ENCODE results near the gene FAM111B. TPM values are rescaled to one million over a fixed set of nuclear protein-coding genes. Genes with fewer than 3 reads are reported as not detected.

Gene FAM111B
- 5.9 to 8.9 TPM (median 6.8 TPM) in 5 replicates for total RNA-seq (2022; extraction: Qiagen RNA extraction)

GRCh38 chr11:59106363-59107336 lies at the start of gene FAM111B:
TSS of gene FAM111B (plus strand) at chr11:59107237. CDS start at chr11:59109626, 2,389 bp downstream.

GRCh38 chr11:59086007-59086406 lies 21.0 kb upstream of the FAM111B start, which contains the start of gene GLYATL1B:
TSS of gene GLYATL1B (plus strand) at chr11:59086307. CDS start at chr11:59086307, 0 bp downstream.

DNA sequence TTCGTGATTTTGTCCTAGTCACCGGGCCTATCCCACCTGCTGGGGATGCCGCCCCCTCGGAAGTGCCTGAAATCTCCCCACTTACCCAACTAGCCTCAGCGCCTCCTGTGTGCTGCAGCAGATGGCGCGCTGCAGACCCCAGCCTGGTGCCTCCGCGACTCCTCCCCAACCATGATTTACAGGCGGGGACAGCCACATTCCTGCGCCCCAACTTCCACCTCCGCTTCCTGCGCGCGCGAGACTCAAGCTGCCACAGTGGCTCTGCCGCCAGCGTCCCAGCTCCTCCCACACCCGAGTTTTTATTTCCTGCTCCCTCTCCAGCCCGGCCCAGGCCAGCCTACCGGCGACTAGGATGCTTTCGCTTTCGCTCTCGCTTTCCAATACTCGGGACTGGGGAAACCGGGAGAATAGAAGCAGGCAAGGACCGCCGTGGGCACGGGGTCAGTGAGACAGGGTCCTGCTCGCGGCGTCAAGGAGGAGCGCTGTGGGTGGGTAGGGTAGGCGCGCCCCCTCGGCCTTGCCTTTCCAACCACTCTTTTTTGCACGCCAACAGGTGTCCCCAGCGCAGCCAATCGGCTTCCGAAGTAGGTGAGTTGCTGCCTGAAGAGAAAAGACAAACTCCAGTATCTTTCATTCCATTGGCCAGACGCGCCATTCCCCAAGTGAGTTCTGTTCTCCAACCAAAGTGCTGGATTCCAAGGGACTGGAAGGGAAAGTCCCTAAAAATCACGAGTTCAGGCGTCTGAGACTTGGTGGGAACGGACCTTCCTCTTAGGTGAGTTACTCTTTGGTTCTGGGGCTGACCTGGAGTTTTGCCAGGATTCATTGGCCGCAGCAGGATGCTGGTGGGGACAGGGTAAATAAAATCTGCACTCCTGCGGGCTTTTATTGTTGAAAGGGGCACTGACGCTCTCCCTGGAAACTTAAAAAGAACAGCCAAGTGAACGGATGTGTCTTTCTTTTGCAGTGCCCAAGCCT lies 35.8 kb downstream of the FAM111B start, which contains the start of gene FAM111A:
Gene FAM111A (plus strand): TSS at position 327 of the 978 bp plus-strand sequence. CDS start 6,017 bp downstream, outside the sequence.

DNA sequence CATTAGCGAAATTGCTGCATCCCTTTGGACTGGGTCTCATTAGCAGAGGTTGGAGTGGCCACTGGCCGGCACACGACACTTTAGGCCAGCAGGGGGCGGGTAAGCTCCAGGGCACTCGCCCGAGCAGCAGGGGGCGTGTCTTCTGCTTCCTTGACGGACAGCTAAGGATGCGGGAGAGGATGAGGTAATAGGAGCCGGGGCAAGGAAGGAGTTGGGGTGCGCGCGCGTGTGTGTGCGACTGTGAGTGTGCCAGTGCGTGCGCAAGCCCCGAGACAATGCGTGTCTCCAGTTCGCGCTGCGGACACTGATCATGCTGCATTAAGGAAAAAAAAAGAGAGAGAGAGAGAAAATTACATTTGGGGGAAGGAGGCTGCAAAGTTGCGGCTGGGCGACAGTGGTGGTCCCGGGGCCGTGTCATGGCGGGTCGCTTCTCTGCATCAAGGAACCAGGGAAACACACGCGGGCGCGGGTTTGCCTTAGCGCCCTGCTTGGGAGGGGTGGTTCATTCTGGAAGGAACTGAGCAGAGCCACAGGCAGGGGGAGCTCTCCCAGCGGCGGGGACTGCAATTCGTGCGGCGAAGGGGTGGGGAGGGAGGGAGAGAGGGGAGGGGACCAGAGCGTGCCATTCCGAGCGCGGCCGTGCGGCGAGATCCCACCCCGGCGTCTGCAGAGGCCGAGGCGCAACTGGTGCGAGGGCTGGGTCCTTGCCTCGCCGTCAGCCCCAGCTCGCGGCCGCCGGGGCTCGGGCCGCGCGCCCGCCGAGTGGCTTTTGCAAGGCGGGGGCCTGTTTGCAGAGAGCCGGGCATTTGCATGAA lies 64.7 kb downstream of the FAM111B start, which contains the start of gene DTX4:
Gene DTX4 (plus strand): TSS at position 625 of the 815 bp plus-strand sequence. CDS start 464 bp downstream, outside the sequence.

Other genes with a start within 250 kb of the FAM111B start
- gene GLYATL1, start 167.7 kb upstream of the FAM111B start, total RNA-seq (2022; extraction: Qiagen RNA extraction): 0.10 TPM in 1 of 5 replicates, not detected in the others
- not detected in 5 replicates for gene GLYATL1B, start 20.9 kb upstream of the FAM111B start, total RNA-seq (2022; extraction: Qiagen RNA extraction)
- 8.0 to 10.8 TPM (median 8.5 TPM) in 5 replicates for gene FAM111A, start 35.6 kb downstream of the FAM111B start, total RNA-seq (2022; extraction: Qiagen RNA extraction)
- gene DTX4, start 64.9 kb downstream of the FAM111B start, total RNA-seq (2022; extraction: Qiagen RNA extraction): 3.9 to 4.9 TPM (median 4.0 TPM) in 5 replicates
- gene MPEG1, start 105.7 kb downstream of the FAM111B start, total RNA-seq (2022; extraction: Qiagen RNA extraction): not detected in 5 replicates

All from A549 treated with Hydrocortisone at 1 μM for 4 hours (cell line).